HG03060 (cell line): ENCODE results near the gene FUT6.
"Not testable (repeated sequence)": the region's sequence is repeated elsewhere in the genome, so short reads cannot be mapped to it uniquely, and the experiment has no call there.

Experiments
- ATAC-seq: cut with Tn5 transposase; IDR thresholded peaks from one replicate; pipeline ENCODE4 v1.9.1; 2021; ENCODE audit warnings: low read depth, moderate number of reproducible peaks; ENCODE audit not compliant: unreplicated experiment

Gene FUT6, protein sequence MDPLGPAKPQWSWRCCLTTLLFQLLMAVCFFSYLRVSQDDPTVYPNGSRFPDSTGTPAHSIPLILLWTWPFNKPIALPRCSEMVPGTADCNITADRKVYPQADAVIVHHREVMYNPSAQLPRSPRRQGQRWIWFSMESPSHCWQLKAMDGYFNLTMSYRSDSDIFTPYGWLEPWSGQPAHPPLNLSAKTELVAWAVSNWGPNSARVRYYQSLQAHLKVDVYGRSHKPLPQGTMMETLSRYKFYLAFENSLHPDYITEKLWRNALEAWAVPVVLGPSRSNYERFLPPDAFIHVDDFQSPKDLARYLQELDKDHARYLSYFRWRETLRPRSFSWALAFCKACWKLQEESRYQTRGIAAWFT

DNA sequence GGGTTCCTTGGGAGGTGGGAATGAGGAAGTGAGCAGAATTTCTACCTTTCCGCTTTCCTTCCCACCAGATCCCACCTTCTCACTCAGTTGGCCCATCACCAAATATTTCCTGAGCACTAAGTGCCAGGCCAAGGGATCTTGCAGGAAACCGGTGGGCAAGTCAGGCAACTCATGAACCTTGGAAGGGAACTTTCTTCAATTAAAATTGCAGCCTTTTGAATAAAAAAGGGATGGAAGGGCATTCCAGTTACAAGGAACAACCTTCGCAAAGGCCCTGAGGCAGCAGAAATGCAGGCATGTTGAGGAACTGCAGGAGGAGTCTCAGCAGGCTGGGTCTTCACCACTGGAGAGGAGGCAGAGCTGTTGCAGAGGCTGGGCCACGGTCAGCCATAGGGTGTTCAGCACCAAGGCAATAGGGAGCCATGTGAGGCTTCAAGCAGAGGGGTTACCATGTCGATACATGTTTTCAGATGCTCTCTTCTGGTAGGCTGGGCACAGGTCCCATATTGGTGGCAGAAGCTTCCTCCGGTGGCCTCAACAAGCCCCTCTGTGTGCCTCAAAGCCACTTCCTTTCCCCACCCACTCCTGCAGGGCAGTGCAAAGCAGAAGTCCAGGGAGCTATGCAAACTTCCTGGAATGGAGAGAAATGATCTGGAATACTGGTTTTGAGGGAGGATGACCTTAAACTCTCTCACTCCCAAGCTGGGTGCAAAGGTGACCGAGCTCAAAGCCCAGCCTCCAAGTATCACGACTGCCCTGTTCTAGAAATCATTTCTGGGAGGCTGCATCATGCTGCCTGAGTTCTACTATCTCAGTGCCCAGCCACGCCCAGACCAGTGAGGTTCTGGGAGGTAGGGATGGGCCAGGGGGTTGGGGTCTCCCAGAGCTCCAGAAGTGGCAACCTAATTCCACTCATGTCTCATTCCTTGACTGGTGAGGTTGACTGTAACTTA is at the start of gene FUT6:
Gene FUT6, minus strand, starts transcription at position 638 of the 953 bp plus-strand sequence. CDS start 7,135 bp downstream, outside the sequence.
- ATAC-seq = no peak

DNA sequence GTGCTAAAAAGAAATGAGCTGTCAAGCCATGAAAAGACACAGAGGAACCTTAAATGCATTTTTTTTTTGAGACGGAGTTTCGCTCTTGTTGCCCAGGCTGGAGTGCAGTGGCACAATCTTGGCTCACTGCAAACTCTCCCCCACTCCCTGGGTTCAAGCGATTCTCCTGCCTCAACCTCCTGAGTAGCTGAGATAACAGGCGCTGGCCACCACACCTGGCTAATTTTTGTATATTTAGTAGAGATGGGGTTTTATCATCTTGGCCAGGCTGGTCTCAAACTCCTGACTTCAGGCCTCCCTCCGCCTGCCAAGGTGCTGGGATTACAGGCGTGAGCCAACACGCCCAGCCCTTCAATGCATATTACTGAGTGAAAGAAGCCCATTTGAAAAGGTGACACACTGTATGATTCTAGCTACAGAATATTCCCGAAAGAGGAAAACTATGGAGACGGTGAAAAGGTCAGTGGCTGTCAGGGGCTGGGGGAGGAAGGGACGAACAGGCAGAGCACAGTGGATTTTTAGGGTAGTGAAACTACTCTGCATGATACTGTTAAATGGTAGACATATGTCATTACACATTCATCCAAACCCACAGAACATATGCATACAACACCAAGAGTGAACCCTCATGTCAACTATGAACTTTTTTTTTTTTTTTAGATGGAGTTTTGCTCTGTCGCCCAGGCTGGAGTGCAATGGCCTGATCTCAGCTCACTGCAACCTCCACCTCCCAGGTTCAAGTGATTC is 44.7 kb upstream of the FUT6 start:
- ATAC-seq = not testable (repeated sequence)

DNA sequence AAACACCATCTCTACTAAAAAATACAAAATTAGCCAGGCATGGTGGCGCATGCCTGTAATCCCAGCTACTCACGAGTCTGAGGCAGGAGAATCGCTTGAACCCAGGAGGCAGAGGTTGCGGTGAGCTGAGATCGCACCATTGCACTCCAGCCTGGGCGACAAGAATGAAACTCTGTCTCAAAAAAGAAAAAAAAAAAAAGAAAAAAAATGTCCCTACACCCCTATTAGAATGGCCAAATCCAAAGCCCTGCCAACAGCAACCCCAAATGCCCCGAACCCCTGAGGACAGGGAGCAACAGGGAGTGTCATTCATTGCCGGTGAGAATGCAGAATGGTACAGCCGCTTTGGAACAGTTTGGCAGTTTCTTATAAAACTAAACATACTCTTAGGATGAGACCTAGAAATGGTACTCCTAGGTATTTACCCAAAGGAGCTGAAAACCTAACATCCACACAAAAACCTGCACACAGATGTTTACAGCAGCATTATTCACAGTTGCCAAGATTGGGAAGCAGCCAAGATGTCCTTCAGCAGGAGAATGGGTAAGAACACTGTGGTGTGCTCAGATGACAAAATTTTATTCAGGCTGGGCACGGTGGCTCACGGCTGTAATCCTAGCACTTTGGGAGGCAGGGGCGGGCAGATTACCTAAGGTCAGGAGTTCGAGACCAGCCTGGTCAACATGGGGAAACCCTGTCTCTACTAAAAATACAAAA is 43.8 kb upstream of the FUT6 start:
- ATAC-seq = not testable (repeated sequence)

DNA sequence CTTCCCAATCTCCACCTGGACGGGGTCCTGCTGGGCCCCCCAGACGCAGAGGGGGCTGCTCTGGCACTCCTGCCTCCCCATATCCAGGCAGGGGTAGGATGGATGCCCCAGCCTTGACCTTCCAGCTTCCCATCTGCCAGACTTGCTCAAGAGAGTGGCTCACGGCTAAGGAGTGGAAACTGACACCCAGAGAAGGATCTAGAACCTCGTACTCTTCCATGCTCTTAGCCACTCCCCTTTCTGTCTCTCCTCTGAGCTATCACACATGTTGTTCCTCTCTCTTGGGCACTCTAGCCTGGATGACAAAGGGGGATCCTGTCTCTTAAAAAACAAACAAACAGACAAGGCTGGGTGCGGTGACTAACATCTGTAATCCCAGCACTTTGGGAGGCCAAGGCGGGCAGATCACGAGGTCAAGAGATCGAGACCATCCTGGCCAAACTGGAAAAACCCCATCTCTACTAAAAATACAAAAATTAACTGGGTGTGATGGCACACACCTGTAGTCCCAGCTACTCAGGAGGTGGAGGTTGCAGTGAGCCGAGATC is 43.0 kb upstream of the FUT6 start:
- ATAC-seq = no peak

DNA sequence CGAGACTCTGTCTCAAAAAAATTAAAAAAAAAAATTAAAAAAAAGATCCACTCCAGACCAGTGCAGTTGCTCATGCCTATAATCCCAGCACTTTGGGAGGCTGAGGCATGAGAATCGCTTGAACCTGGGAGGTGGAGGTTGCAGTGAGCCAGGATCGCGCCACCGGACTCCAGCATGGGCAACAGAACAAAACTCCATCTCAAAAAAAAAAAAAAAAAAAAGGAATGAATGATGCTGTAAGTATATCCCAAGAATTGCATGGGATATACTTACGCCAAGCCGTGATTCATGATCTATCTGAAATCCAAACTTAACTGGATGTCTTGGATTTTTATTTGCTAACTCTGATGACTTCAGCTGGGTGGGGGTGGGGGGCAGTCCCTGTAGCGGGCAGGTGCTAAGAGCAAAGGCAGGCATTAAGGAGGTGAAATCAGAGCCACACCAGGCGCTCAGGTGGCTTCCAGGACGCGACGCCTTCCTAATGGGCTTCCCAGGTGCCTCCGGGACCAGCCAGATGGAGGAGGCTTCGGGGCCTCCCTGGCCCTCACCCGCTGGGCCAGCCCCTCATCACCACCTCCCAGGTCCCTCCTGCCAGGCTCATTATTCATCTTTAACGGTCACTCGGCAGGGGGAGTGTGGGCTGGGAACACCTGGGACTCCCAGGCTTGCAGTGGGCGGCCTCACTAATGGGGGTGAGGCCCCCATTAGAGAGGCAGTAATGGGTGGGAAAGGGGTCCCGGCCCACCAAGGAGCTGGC is 42.2 kb upstream of the FUT6 start:
- ATAC-seq = no peak

DNA sequence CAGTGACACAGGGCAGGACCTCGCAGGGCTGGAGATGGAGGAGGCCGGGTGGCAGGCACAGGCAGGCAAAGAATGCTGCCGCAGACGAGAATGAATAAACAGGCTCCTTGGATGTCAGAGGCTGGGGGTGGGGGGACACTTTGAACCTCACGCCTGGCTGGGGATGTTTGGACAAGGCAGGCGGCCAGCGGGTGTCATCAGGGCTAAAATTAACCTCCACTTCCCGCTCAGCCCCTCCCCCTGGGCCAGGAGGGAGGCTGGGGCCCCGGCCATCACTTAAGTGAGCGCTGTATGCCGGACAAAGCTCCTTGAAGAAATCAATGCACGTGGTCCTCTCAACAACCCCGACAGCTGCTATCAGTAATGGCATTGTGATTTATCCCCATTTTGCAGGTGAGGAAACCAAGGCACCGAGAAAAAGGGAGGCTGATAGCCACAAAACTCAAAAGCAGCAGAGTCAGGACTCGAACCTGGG is 41.1 kb upstream of the FUT6 start:
- ATAC-seq = no peak

DNA sequence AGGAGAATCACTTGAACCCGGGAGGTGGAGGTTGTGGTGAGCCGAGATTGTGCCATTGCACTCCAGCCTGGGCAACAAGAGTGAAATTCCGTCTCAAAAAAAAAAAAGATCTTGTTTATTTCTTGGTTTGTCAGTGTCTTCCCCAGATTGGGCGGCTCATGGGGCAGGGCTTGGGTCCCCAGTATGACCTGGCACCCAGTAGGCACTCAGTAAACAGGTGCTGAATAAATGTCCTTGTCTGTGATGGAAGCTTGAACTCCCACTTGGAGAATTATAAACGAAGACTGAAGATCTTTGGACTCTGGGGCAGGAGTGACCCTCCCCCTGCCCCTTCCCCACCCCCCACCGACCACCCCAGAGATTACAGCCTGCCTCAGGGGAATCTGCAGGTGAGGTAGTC is 40.7 kb upstream of the FUT6 start:
- ATAC-seq = no peak

DNA sequence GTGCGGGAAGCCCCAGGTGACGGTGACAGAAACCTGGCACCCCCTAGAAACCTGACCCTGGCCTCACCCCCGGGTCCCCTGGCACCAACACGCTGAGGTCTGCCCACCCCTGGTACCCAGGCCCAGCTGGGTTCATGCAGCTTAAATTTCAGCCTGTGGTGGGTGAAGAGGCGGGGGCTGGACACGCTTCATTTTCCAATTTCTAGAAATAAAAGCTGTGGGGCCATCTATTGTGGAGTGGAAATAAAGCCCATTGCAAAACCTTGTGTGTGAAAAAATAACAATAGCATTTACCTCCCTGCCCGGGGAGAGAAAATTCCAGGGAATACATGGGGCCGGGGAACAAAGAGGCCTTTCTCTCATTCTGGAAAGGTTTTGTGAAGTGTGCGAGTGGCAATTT is 38.4 kb upstream of the FUT6 start:
- ATAC-seq = no peak

DNA sequence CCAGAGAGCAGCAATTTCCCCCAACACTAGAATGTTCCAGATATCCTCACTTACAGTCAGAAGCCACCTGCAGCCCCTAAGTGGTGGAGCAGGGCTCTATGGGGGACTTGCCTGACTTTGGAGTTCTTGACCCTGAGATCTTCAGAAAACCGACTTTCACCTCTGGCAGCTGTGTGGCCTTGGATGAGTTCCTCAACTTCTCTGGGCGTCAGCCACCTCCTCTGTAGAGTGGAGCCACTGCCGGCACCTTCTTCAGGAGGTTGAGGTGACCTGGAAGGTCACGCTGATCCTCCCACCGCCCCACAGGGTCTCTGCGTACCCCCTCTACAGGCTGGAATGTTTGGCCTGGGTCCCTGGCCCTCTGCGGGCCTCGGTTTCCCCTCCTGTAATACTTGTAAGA is 37.9 kb upstream of the FUT6 start:
- ATAC-seq = no peak

DNA sequence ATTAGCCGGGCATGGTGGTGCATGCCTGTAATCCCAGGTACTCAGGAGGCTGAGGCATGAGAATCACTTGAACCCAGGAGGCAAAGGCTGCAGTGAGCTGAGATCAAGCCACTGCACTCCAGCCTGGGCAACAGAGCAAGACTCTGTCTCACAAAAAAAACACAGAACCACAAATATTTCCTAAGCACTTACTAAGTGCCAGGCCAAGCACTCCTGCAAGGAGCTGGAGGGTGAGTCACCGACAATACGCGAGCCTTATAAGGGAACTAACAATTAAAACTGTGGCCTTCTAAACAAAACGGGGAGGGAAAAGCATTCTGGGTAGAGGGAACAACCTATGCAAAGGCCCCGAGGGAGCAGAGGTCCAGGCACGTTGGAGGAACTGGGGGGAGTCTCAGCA is 35.0 kb upstream of the FUT6 start:
- ATAC-seq = not testable (repeated sequence)

DNA sequence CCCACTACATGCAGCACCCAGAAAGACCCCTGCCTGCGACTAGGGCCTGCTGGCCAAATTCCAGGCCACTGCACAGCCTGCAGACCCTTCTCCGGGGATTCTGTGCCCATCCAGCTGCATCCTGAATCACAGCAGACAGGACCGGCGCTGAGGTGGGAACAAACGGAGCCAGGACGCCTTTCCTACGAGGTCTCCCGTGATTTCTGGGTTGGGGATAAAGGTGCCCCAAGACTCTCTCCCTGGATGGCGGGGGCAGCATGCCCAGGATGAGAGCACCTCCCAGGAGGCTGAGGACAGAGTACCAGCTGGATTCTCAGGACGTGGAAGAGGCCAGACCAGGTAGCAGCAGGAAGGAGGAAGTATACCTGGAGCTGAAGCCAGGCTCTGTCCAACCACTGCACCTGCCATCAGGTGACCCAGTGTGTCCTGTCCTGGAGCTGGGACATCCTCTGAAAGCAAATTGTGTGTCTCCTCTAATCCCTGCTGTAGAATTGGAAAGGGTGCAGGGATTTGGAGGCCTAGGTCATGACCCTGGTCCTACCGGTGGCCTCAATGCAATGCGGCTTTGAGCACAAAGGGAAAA is 34.2 kb upstream of the FUT6 start:
- ATAC-seq = no peak

DNA sequence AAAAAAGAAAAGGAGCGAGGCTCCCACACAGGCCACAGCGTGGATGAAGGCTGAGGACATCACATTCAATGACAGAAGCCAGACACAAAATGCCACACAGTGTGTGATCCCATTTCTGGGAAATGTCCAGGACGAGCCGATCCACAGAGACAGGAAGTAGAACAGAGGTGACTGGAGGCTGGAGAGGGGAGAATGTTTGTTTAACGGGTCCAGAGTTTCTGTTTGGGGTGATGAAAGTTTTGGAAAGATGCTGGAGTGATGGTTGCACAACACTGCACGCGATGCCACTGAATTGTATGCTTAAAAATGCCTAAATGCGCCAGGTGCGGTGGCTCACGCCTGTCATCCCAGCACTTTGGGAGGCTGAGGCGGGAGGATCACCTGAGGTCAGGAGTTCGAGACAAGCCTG is 31.5 kb upstream of the FUT6 start:
- ATAC-seq = no peak

DNA sequence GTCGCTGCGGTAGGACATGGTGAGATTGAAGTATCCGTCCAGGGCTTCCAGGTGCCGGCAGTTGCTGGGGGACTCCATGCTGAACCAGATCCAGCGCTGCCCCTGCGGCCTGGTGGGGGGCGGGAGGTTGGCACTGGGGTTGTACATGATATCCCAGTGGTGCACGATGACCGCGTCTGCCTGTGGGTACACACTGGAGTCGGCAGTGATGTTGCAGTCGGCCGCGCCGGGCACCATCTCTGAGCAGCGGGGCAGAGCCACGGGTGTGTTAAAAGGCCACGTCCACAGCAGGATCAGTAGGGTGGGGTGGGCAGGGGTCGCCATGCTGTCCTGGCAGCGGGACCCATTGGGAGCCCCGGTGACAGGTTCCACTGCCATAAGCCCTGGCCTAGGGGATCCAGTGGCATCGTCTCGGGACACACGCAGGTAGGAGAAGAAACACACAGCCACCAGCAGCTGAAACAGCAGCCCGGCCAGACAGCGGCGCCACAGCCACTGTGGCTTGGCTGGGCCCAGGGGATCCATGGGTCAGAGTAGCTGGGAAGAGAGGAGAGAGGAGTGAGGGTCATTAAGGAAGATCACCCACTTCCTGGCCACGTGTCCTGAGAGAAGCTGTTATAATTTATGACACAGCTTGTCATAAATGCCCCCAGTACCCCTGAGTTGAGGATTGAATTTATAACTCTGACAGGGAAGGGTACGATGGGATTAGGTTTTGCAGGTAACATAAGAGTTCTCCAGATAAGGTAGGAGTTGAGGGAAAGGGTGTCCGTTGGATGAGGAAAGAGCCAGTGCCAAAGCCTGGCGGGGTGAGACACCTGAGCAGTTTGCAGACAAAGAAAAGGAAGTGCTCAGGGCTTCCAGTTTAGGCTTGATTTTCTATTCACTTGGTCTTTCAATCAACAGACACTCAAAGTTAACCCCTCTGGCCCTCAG is 28.0 kb upstream of the FUT6 start:
- no peak for ATAC-seq

DNA sequence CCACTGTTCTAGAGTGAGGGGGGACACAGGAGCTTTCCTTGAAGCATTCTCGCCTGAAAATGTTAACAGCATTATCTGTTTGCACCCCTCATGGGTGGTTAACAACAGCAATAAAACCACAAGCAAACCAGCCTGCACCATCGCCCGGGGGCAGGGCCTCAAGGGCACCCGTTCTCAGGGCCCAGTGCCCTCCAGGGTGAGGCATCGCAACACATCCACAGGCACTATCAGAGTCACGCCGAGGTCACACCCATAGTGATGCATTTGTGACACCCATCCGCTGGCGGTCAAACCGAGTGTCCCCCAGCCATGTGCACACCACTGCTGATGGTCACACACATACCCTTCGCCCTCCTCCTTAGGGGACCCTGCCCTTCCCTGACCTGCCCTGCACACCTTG is 26.3 kb upstream of the FUT6 start:
- ATAC-seq = no peak

DNA sequence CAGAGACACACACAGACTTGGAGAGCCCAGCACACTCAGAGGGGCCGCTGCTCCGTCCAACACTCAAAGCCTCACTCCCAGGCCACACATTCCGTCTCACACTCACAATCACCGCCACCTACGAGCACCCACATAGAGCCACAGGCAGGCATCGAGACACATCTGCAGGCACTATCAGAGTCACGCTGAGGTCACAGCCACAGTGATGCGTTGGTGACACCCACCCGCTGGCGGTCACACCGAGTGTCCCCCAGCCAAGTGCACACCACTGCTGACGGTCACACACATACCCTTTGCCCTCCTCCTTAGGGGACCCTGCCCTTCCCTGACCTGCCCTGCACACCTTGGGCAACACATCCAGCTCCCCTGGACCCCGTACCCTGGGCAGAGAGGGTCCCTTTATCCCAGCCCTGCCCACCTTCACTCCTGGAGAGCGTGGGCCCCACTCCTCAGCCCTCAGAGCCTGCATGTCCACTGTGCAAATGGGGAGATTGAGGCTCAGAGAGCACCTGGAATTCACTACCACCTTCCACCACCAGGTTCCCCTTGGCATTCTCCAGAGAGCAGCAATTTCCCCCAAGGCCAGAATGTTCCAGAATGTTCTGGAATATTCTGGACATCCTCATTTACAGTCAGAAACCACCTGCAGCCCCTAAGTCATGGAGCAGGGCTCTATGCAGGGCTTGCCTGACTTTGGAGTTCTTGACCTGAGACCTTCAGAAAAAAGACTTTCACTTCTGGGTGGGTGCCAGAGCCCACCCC is 25.4 kb upstream of the FUT6 start:
- ATAC-seq = no peak

DNA sequence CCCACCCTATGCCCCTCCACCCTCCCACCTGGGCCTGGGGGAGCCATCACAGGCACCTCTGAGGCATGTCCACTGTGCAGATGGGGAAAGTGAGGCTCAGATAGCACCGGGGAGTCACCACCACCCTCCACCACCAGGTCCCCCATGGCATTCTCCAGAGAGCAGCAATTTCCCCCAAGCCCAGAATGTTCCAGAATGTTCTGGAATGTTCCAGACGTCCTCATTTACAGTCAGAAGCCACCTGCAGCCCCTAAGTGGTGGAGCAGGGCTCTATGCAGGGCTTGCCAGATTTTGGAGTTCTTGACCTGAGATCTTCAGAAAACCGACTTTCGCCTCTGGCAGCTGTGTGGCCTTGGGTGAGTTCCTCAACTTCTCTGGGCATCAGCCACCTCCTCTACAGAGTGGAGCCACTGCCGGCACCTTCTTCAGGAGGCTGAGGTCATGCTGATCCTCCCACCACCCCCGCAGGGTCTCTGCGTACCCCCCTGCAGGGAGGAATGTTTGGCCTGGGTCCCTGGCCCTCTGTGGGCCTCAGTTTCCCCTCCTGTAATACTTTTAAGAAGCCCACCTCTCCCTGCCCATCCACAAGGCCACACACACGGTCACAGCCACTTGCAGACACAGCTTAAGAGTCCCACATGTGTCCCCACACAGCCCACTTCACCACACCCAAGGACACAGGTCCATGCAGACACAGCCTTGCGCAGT is 24.7 kb upstream of the FUT6 start:
- ATAC-seq = no peak
